AG20443 (cell line): ENCODE data around the gene FCMR.
"Not testable (repeated sequence)": the region's sequence is repeated elsewhere in the genome, so short reads cannot be mapped to it uniquely, and the experiment has no call there.

Source experiments
- DNase-seq: peaks from one replicate; pipeline ENCODE4 v3.0.0; 2012; ENCODE audit warnings: low spot score, mixed read lengths

The FCMR gene

DNA sequence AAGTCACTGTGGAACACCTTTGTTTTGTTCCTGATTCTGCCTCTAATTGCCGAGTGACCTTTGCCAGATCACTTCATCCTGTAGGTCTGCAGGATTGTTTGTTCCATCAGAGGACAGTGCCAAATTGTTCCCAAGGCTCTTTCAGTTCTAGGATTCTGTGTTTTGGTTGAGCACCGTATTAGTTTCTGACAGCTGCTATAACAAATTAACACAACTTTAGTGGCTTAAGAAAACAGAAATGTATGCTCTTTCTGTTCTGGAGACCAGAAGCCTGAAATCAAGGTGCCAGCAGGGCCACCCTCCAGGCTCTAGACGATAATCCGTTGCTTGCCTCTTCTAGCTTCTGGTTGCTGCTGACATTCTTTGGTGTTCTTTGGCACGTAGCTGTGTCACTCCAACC lies 27.9 kb upstream of the FCMR start:
- DNase-seq: no peak

- DNase-seq: no peak
Measured at GRCh38 chr1:206949208-206949607, 27.5 kb upstream of the FCMR start.

DNA sequence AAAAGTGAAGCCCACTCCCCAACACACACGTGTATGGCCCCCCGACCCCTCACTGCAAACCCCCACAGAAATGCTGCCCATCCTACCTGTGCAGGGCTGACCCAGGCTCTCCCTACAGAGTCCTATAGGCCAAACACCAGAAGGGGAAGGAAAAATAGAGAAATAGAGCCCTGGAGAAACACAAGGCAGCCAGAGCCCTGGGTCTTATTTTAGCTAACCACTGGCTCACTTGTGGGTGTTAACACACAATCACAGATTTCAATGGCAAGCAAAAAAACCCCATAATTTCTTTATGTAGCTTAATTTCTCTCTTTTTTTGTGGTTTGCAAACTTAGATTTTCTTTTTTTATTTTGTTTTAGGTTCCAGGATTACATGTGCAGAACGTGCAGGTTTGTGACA lies 25.5 kb upstream of the FCMR start:
- no peak for DNase-seq

DNA sequence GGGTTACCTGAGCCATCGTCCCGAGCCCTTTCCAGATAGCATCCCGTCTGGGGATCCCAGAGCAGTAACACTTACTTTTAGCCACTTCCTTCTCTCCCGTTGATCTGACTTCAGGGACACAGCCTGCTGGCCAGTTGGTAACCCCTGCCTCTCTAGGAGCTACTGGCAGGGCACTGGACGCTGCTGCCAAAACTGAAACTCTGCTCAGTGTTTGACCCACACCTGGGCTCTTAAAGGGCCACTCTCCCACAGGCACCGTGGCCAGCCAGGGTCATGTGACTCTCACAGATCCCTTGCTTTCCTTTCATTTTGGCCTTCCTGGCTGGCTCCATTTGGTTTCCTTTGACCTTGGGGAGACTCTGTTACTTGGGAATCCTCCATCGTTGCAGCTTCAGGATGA lies 24.5 kb upstream of the FCMR start, which contains the start of gene PIGR:
TSS of gene PIGR (minus strand) at position 206 of the 400 bp plus-strand sequence. CDS start 5,935 bp downstream, outside the sequence.
- no peak for DNase-seq

DNA sequence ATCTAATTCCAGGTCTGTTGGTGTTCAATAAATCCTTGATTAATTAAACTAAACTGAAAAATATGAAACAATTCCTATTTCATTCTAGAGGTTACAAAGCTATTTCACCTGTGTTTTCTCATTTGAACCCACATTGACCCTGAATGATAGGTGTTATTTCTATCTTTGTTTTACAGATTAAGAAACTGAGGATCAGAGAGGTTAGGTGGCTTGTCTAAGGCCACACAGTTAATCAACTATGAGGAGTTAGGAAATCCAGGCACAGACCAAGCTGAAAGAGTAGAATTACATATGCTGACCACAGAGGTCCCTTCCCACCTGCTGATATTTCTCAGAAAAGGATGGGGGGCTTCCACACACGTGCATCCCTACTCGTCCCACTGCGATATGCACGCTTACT lies 24.0 kb upstream of the FCMR start:
- no peak for DNase-seq

- no peak for DNase-seq
Measured at GRCh38 chr1:206944703-206945102, 23.0 kb upstream of the FCMR start.

- no peak for DNase-seq
Measured at GRCh38 chr1:206941766-206942418, 20.2 kb upstream of the FCMR start.

DNA sequence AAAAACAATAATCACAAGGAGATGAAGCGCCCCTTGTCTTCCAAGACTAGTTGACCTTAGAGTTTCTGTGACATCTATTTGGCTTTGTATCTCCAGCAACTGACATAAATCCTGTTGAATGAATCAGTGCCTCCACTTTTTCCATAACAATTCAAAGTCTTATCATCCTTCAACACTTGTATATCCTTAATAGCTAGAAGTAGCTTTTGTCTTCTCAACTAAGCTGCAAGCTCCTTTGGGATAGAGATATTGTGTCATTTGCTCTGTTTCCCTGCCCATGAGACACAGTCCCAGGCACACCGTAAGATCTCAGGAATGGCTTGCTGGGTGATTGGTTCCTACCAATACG lies 18.8 kb upstream of the FCMR start:
- DNase-seq: no peak

- DNase-seq: no peak
Measured at GRCh38 chr1:206939841-206940587, 18.3 kb upstream of the FCMR start.

DNA sequence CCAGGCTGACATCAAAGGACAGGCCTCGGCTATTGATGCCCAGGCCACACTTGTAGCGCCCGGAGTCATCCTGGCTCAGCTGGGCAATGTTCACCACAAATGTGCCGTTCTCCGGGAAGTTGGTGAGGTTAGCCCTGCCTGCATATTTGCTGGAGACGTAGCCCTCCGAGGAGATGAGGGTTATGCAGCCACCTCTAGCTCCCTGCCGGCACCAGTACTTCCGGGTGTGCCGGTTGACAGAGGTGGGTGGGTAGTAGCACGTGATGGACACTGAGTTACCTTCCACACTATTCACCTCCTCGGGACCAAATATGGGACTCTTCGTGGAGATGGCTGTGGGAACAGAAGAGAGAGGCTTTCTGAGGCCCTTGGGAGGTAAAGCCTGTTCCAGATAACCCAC lies 17.4 kb upstream of the FCMR start:
- no peak for DNase-seq

GRCh38 chr1:206937425-206937824 lies 15.7 kb upstream of the FCMR start:
- DNase-seq: no peak

GRCh38 chr1:206935491-206936067 lies 13.8 kb upstream of the FCMR start:
- DNase-seq: peak; percentile 30

DNA sequence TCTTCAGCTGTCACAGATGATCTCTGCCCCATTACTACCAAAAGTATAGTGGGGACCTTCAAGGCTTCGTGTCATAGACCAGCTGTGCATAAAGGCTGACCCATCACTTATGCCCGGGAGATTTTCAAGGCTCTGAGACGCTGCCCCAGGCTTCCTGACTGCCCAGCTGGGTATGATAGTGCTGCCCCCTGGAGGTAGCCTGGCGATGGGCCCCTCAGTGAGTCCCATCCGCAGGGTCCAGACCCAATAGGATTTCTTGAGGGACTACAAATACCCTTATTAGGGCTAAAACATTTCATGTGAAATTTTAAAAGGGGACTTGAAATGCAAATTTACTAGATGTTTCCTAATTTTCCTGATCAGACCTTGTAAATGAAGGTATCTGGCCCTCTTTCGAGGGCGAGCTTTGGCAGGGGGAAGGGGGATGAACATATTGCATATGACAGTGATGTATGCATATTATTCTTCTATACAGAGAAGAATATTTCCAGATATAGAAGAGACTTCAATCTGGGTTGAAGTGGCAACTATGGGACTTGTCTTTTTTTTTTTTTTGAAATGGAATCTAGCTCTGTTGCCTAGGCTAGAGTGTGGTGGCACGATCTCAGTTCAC lies 11.7 kb upstream of the FCMR start:
- DNase-seq: peak; percentile 50

GRCh38 chr1:206932177-206932576 lies 10.4 kb upstream of the FCMR start:
- DNase-seq: no peak

DNA sequence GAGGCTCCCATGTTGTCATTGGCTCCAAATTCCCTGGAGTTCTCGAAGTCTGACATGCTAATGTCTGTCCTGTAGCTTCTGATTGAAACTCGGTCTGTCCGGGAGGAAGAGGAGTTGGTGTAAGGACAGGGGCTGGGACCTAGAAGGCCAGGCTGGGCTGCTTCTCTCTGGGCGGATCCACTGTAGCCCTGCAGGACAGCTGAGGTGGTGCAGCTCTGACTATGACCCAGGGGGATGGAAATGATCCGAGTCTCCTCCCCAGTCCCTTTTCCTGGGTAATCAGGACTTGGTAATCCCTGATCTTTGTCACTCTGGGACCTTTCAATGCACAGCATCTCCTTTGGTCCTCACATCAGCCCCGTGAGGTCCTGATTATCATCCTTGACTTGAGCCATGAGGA lies 10.0 kb upstream of the FCMR start:
- DNase-seq: peak; percentile 25

- DNase-seq: no peak
Measured at GRCh38 chr1:206930210-206930798, 8.6 kb upstream of the FCMR start.

GRCh38 chr1:206929524-206929923 lies 7.8 kb upstream of the FCMR start:
- no peak for DNase-seq

- DNase-seq: no peak
Measured at GRCh38 chr1:206926286-206926685, 4.5 kb upstream of the FCMR start.

DNA sequence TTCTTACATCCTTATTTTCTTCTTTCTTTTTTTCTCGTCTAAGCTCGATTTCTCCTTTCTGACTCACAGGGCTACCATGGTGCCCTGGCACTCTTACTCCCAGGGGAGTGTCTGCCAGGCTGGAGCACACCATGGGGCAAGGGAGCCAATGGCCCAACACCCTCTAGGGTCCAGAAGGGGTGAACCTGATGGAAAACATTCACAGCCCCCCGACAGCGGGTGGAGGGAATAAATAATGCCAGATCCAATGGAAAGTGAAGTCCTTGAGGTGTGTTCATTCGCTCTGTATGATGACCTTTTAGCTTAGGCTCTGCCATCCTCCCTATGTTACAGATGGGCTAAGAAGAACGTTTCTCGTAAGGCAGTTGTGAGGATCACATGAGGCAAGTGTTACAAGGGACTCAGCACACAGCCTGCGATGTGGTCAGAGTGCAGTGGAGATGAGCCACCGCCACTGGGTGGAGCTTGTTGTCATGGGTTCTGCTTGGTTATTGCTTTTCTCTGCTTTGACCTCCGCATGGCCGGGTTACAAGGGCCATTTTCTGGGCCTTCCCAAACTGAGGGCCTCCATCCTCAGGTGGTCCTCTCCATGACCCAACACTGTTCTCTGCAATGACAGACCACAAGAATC lies 3.5 kb upstream of the FCMR start:
- DNase-seq: no peak

DNA sequence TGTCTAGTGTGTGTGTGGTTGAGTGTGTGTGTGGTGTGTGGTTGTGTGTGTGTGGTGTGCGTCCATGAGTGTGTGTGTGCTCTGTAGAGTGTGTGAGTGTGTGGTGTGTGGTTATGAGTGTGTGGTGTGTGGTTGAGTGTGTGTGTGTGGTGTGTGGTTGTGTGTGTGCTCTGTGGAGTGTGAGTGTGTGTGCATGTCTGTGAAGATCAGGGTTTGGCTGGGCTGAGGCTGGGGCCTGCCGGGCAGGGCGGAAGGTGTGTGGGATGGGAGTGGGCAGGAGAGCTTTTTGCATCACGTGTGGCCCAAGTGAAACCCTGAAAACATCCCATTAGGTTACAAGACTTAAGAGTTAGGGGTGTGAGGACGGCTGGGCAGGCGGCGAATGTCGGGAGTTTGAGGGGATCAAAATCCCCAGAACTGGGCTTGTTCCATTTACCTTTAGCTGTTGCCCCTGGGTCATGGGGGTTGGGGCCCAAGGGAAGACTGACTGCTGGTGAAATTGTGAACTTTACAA lies 2.9 kb upstream of the FCMR start:
- no peak for DNase-seq

GRCh38 chr1:206923961-206924557 lies 2.3 kb upstream of the FCMR start:
- not testable (repeated sequence) for DNase-seq
